HCT116 (cell line): ENCODE measurements around the gene GALNT17. TPM values are rescaled to one million over a fixed set of nuclear protein-coding genes. Genes with fewer than 3 reads are reported as not detected.

ENCODE experiments used
- ATAC-seq: fragments of 200-7000 bp; cut with Tn5 transposase; 2 replicates; pipeline ENCODE4 v1.9.1; 2020; ENCODE audit warnings: mild to moderate bottlenecking, moderate library complexity
- BruUV-seq: library from RNA; stranded (reverse); fragments of 400-500 nt; replicated peaks from 2 replicates; lab custom pipeline; 2021; lab: Mats Ljungman, UMichigan
- CTCF ChIA-PET: fragments of 300-600 bp; sonication (Branson Sonifier 250); formaldehyde crosslinking; loops from one replicate; lab custom pipeline; 2021; ENCODE audit warnings: antibody characterized with exemption; lab: Charles Lee
- POLR2A ChIA-PET: fragments of 300-600, 350-600 bp; sonication (Branson Sonifier 250); formaldehyde crosslinking; loops from one replicate; lab custom pipeline; 2021; ENCODE audit warnings: antibody characterized with exemption; lab: Charles Lee
- RAD21 ChIA-PET, 2 experiments: fragments of 300-600 bp; sonication (Branson Sonifier 250); formaldehyde crosslinking; loops; one replicate each; lab custom pipeline; 2023; ENCODE audit warnings: low total read pairs in 2 of 2; ENCODE audit not compliant: uncharacterized antibody in 2 of 2, unreplicated experiment in 2 of 2, low non-redundant PET in 1 of 2; lab: Charles Lee
- DNase-seq: peaks from one replicate; pipeline ENCODE4 v3.0.0-alpha.2; 2010; ENCODE audit warnings: low read depth, low spot score
- H2AFZ ChIP-seq: fragments of 200-600 bp; shearing (Covaris generic), sonication (generic); 2 replicates; pipeline ENCODE4 v1.6.1; 2017; ENCODE audit warnings: low read depth, mixed run types, mixed read lengths, antibody characterized with exemption, low read length; ENCODE audit not compliant: poor library complexity, severe bottlenecking
- H3K27ac ChIP-seq: 2 replicates; pipeline ENCODE4 v1.5.1; 2012; ENCODE audit warnings: low read depth, low read length
- H3K27me3 ChIP-seq: fragments of 200-600 bp; sonication (generic); 2 replicates; pipeline ENCODE4 v1.6.1; 2016; ENCODE audit warnings: mixed run types, low read length, mixed read lengths; ENCODE audit not compliant: insufficient read depth
- H3K36me3 ChIP-seq, 2 experiments: fragments of 200-500 bp in 1 of 2; fragments of 200-600 bp in 1 of 2; sonication (Bioruptor generic) in 1 of 2; sonication (generic) in 1 of 2; 2 replicates each; pipeline versions ENCODE4 v1.5.1 to v1.6.1; 2014 to 2016; ENCODE audit warnings: low read length in 2 of 2, inconsistent platforms in 1 of 2, mixed read lengths in 1 of 2, mixed run types in 1 of 2; ENCODE audit not compliant: insufficient read depth in 2 of 2, control insufficient read depth in 1 of 2
- H3K4me1 ChIP-seq, 2 experiments: fragments of 200-600 bp in 1 of 2; sonication (generic) in 1 of 2; 2 replicates each; pipeline versions ENCODE4 v1.5.1 to v1.6.1; 2012 to 2017; ENCODE audit warnings: low read length in 2 of 2, inconsistent platforms in 1 of 2, mild to moderate bottlenecking in 1 of 2, mixed read lengths in 1 of 2, mixed run types in 1 of 2, moderate library complexity in 1 of 2; ENCODE audit not compliant: insufficient read depth in 2 of 2, control insufficient read depth in 1 of 2
- H3K4me2 ChIP-seq: fragments of 200-600 bp; sonication (generic); 2 replicates; pipeline ENCODE4 v1.6.1; 2017; ENCODE audit warnings: mixed run types, low read length, mixed read lengths
- H3K4me3 ChIP-seq, 2 experiments: fragments of 200-600 bp in 1 of 2; sonication (generic) in 1 of 2; replicated peaks in 1 of 2; 2 replicates each; pipeline ENCODE4 v1.5.1; 2011 to 2016; ENCODE audit warnings: low read length in 2 of 2, control low read depth in 1 of 2, low read depth in 1 of 2, mild to moderate bottlenecking in 1 of 2, mixed read lengths in 1 of 2, mixed run types in 1 of 2
- H3K79me2 ChIP-seq: fragments of 200-600 bp; sonication (generic); 2 replicates; pipeline ENCODE4 v1.6.1; 2017; ENCODE audit warnings: mild to moderate bottlenecking, mixed run types, low read length, moderate library complexity, mixed read lengths; ENCODE audit not compliant: insufficient read depth
- H3K9ac ChIP-seq: fragments of 200-600 bp; sonication (generic); 2 replicates; pipeline ENCODE4 v1.6.1; 2016; ENCODE audit warnings: low read length, mixed read lengths
- H3K9me2 ChIP-seq: fragments of 200-600 bp; sonication (generic), shearing (Covaris generic); 2 replicates; pipeline ENCODE4 v1.6.1; 2017; ENCODE audit warnings: mixed run types, mild to moderate bottlenecking, moderate library complexity; ENCODE audit not compliant: insufficient read depth
- H3K9me3 ChIP-seq, 2 experiments: fragments of 200-500 bp in 1 of 2; fragments of 200-600 bp in 1 of 2; sonication (Bioruptor generic) in 1 of 2; sonication (generic) in 1 of 2; 2 replicates each; pipeline ENCODE4 v1.6.1; 2014 to 2017; ENCODE audit warnings: low read length in 2 of 2, mixed read lengths in 2 of 2, inconsistent platforms in 1 of 2, low read depth in 1 of 2, mild to moderate bottlenecking in 1 of 2, mixed run types in 1 of 2, moderate library complexity in 1 of 2; ENCODE audit not compliant: control insufficient read depth in 1 of 2, insufficient read depth in 1 of 2
- H4K20me1 ChIP-seq: fragments of 200-600 bp; sonication (generic), shearing (Covaris generic); 2 replicates; pipeline ENCODE4 v1.6.1; 2017; ENCODE audit warnings: mixed run types, mild to moderate bottlenecking, moderate library complexity; ENCODE audit not compliant: insufficient read depth
- CBX3 ChIP-seq: IDR thresholded peaks from 2 replicates; pipeline ENCODE4 v1.6.1; 2012; ENCODE audit warnings: low read depth
- CEBPB ChIP-seq: IDR thresholded peaks from 2 replicates; pipeline ENCODE4 v1.6.1; 2012; ENCODE audit warnings: low read depth
- EGR1 ChIP-seq: IDR thresholded peaks from 2 replicates; pipeline ENCODE4 v1.6.1; 2012; ENCODE audit warnings: low read depth
- FOSL1 ChIP-seq: IDR thresholded peaks from 2 replicates; pipeline ENCODE4 v1.6.1; 2012; ENCODE audit warnings: low read depth
- POLR2A ChIP-seq: IDR thresholded peaks from 2 replicates; pipeline ENCODE4 v1.7.0; 2011; ENCODE audit warnings: borderline replicate concordance; ENCODE audit not compliant: insufficient read depth, insufficient read length; ENCODE audit errors: extremely low read depth
- REST ChIP-seq: IDR thresholded peaks from 2 replicates; pipeline ENCODE4 v1.6.1; 2012; ENCODE audit warnings: low read depth
- SIN3A ChIP-seq: IDR thresholded peaks from 2 replicates; pipeline ENCODE4 v1.6.1; 2012; ENCODE audit warnings: low read depth
- SP1 ChIP-seq: IDR thresholded peaks from 2 replicates; pipeline ENCODE4 v1.6.1; 2012; ENCODE audit warnings: low read depth
- YY1 ChIP-seq: IDR thresholded peaks from 2 replicates; pipeline ENCODE4 v1.6.1; 2011; ENCODE audit warnings: low read length, low read depth, moderate library complexity, mild to moderate bottlenecking; ENCODE audit not compliant: insufficient replicate concordance; ENCODE audit errors: extremely low read depth
- ZFX ChIP-seq: fragments of 450-650 bp; IDR thresholded peaks from 2 replicates; pipeline ENCODE4 v1.6.1; 2017
- ZNF274 ChIP-seq: fragments of 200-500 bp; sonication (Bioruptor generic); IDR thresholded peaks from 2 replicates; pipeline ENCODE4 v1.6.1; 2014; ENCODE audit warnings: mild to moderate bottlenecking, low read depth, low read length, inconsistent platforms
- intact Hi-C: fragments of 100-400 bp; cut with micrococcal nuclease; formaldehyde crosslinking; loops from 2 replicates; pipeline ENCODE4 v1.10.0; 2022
- total RNA-seq: library from RNA; stranded (reverse); gene quantifications from one replicate; pipeline ENCODE4 v1.2.1, GENCODE V29; 2021; ENCODE audit not compliant: unreplicated experiment
- TF ChIP-seq, protein P1 (sequence below): IDR thresholded peaks from 2 replicates; pipeline ENCODE4 v1.6.1; 2012
- TF ChIP-seq, protein P2 (sequence below), 3 experiments: fragments of 200-600 bp in 1 of 3; sonication (generic) in 1 of 3; IDR thresholded peaks in 2 of 3; conservative IDR thresholded peaks in 1 of 3; 2 replicates each; pipeline ENCODE4 v1.5.1; 2012 to 2017; ENCODE audit warnings: low read depth in 2 of 3, low read length in 2 of 3, antibody characterized with exemption in 1 of 3, borderline replicate concordance in 1 of 3, control low read depth in 1 of 3, mild to moderate bottlenecking in 1 of 3, mixed read lengths in 1 of 3, mixed run types in 1 of 3, moderate library complexity in 1 of 3; ENCODE audit not compliant: insufficient read depth in 1 of 3

The GALNT17 gene
- total RNA-seq, 1 experiment from 2014 or later = not detected

- TF ChIP-seq, protein P1, sequence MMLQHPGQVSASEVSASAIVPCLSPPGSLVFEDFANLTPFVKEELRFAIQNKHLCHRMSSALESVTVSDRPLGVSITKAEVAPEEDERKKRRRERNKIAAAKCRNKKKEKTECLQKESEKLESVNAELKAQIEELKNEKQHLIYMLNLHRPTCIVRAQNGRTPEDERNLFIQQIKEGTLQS = no peak
- TF ChIP-seq FOSL1 = no peak
- no peak for TF ChIP-seq ZFX
- TF ChIP-seq, protein P2, sequence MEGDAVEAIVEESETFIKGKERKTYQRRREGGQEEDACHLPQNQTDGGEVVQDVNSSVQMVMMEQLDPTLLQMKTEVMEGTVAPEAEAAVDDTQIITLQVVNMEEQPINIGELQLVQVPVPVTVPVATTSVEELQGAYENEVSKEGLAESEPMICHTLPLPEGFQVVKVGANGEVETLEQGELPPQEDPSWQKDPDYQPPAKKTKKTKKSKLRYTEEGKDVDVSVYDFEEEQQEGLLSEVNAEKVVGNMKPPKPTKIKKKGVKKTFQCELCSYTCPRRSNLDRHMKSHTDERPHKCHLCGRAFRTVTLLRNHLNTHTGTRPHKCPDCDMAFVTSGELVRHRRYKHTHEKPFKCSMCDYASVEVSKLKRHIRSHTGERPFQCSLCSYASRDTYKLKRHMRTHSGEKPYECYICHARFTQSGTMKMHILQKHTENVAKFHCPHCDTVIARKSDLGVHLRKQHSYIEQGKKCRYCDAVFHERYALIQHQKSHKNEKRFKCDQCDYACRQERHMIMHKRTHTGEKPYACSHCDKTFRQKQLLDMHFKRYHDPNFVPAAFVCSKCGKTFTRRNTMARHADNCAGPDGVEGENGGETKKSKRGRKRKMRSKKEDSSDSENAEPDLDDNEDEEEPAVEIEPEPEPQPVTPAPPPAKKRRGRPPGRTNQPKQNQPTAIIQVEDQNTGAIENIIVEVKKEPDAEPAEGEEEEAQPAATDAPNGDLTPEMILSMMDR (IDR thresholded peaks at IDR 0.05 in 2 of 3, conservative IDR thresholded peaks at IDR 0.05 in 1 of 3; ENCODE audit: borderline replicate concordance in 1 of 3, insufficient read depth in 1 of 3, low read depth in 2 of 3, low read length in 2 of 3) = no peak
- TF ChIP-seq REST = no peak
- TF ChIP-seq SP1 = no peak
Measured at GRCh38 chr7:71443191-71443530, 311.2 kb downstream of the GALNT17 start (continued).

- ChIA-PET CTCF (no interaction called here), POLR2A (no interaction called here), RAD21 (no interaction called here)
- no peaks in the 10 kb centered on the region for H4K20me1 ChIP-seq
- H3K9me2 ChIP-seq = no peaks in the 10 kb centered on the region
- no peaks in the 10 kb centered on the region for H3K4me1 ChIP-seq
- H2AFZ ChIP-seq = no peak overlapping the region
- H3K4me3 ChIP-seq = no peak overlapping the region
- peaks cover 0 to 12% of the 10 kb centered on the region in 2 experiments; a peak in 2 of 4 replicates for H3K9me3 ChIP-seq
- H3K4me2 ChIP-seq = no peak overlapping the region
- ATAC-seq (no peak), DNase-seq (no peak)
- H3K27ac ChIP-seq = no peak overlapping the region
- H3K79me2 ChIP-seq = no peaks in the 10 kb centered on the region
- H3K27me3 ChIP-seq = no peaks in the 10 kb centered on the region
- intact Hi-C loops = no loop called here
- BruUV-seq = no TSS peak
- H3K36me3 ChIP-seq = no peaks in the 10 kb centered on the region
- no peak overlapping the region for H3K9ac ChIP-seq
- TF ChIP-seq EGR1 (no peak), POLR2A (no peak), YY1 (no peak), SIN3A (no peak), CEBPB (no peak), CBX3 (no peak), ZNF274 (no peak), REST (no peak), ZFX (no peak)
- TF ChIP-seq, protein P2 (IDR thresholded peaks at IDR 0.05 in 2 of 3, conservative IDR thresholded peaks at IDR 0.05 in 1 of 3; ENCODE audit: borderline replicate concordance in 1 of 3, insufficient read depth in 1 of 3, low read depth in 2 of 3, low read length in 2 of 3) = no peak
Measured at GRCh38 chr7:71444130-71444529, 312.2 kb downstream of the GALNT17 start.
